ENCODE results near the gene CALU. TPM values are rescaled to one million over a fixed set of nuclear protein-coding genes. Genes with fewer than 3 reads are reported as not detected.

The CALU gene
- 919 and 957 TPM in 2 replicates for total RNA-seq (2014; rRNA removed; shearing (Covaris generic))

- Histone ChIP-seq H3K36me3 (peaks cover 48% of the 10 kb centered on the region), H3K4me3 (peak within 1 kb of the TSS; percentile 78), H3K9me3 (replicated peaks) (no peaks in the 10 kb centered on the region), H3K4me1 (replicated peaks) (peaks cover 53% of the 10 kb centered on the region), H3K27me3 (replicated peaks) (no peaks in the 10 kb centered on the region), H3K27ac (peak within 1 kb of the TSS; percentile 91)
- DNase-seq (ENCODE audit: low read depth in 1 of 2, low spot score in 2 of 2), result peak; percentile 94 to 99
These were observed at the start of gene CALU for GRCh38 chr7:128739048-128739962. Gene CALU, plus strand, starts transcription at chr7:128739359. Its CDS starts 9,225 bp downstream, at chr7:128748584.

GRCh38 chr7:128691227-128691626, 47.9 kb upstream of the CALU start:
- H3K4me3 ChIP-seq, result no peak overlapping the region
- H3K27me3 ChIP-seq (replicated peaks), result no peaks in the 10 kb centered on the region
- no peaks in the 10 kb centered on the region for H3K9me3 ChIP-seq (replicated peaks)
- no peaks in the 10 kb centered on the region for H3K36me3 ChIP-seq
- no peak for DNase-seq (ENCODE audit: low read depth in 1 of 2, low spot score in 2 of 2)
- H3K4me1 ChIP-seq (replicated peaks), result no peaks in the 10 kb centered on the region
- no peak overlapping the region for H3K27ac ChIP-seq

- 0 out of 2 replicates have a peak, but pooled peaks cover 2% of the 10 kb centered on the region for H3K9me3 ChIP-seq (replicated peaks)
- no peaks in the 10 kb centered on the region for H3K36me3 ChIP-seq
- H3K4me3 ChIP-seq, result no peak overlapping the region
- H3K27ac ChIP-seq, result no peak overlapping the region
- H3K4me1 ChIP-seq (replicated peaks), result 0 out of 2 replicates have a peak, but pooled peaks cover 5% of the 10 kb centered on the region
- no peak for DNase-seq (ENCODE audit: low read depth in 1 of 2, low spot score in 2 of 2)
- H3K27me3 ChIP-seq (replicated peaks), result peaks cover 9% of the 10 kb centered on the region
These were observed 46.4 kb upstream of the CALU start for GRCh38 chr7:128692623-128693270.

DNA sequence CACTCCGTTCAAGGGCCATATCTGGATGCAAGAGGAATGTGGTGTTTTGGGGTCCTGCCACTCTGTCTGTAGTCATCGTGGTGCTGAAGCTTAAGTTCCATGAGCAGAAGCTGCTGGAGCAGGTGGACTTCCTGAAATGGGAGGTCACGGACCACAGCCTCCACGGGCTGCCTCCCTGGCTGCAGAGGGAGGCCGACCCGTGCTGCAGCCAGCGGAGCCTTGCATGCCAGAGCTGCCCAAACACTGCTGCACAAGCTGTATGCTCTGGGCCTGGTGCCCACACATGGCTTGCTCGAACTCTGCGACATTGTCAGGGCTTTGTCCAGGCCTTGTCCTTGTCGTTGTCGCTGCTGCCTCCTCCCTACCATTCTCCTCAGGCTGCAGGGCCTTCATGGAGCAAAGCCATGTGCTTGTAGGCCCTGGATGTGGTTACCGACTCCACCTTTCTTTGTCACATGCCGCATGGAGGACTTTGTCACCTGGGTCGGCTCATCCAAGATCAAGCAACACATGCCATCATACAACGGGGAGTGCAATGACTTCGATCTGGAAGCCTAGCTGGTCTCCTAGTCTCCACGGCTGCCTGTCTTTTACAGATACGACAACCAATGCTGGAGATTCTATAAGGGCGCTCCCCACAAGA, 45.7 kb upstream of the CALU start:
- H3K9me3 ChIP-seq (replicated peaks), result 0 out of 2 replicates have a peak, but pooled peaks cover 2% of the 10 kb centered on the region
- no peak for DNase-seq (ENCODE audit: low read depth in 1 of 2, low spot score in 2 of 2)
- 0 out of 2 replicates have a peak, but pooled peaks cover 5% of the 10 kb centered on the region for H3K4me1 ChIP-seq (replicated peaks)
- H3K36me3 ChIP-seq, result no peaks in the 10 kb centered on the region
- H3K4me3 ChIP-seq, result no peak overlapping the region
- peaks cover 9% of the 10 kb centered on the region for H3K27me3 ChIP-seq (replicated peaks)
- H3K27ac ChIP-seq, result no peak overlapping the region

DNA sequence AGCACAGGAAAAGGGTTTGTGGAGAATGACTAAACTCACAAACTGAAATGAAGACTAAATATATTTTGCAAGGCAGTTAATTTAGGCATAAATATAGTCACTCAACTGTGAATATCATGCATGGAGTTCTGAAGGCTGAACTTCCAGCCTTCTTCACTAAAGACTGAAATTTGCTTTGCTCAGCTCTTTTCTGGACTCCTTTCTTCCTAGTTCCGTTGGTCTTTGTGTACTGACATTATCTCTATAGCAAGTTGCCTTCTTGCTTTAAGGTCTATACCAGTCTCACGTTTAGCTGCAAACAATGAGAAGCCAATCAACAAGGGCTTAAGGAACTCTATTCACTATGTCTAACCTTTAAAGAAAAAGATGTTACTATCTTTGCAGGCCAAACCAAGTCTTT, 44.4 kb upstream of the CALU start:
- Histone ChIP-seq H3K4me1 (replicated peaks) (0 out of 2 replicates have a peak, but pooled peaks cover 5% of the 10 kb centered on the region), H3K27ac (no peak overlapping the region), H3K27me3 (replicated peaks) (peaks cover 13% of the 10 kb centered on the region), H3K9me3 (replicated peaks) (0 out of 2 replicates have a peak, but pooled peaks cover 2% of the 10 kb centered on the region), H3K36me3 (no peaks in the 10 kb centered on the region), H3K4me3 (no peak overlapping the region)
- DNase-seq (ENCODE audit: low read depth in 1 of 2, low spot score in 2 of 2), result no peak

DNA sequence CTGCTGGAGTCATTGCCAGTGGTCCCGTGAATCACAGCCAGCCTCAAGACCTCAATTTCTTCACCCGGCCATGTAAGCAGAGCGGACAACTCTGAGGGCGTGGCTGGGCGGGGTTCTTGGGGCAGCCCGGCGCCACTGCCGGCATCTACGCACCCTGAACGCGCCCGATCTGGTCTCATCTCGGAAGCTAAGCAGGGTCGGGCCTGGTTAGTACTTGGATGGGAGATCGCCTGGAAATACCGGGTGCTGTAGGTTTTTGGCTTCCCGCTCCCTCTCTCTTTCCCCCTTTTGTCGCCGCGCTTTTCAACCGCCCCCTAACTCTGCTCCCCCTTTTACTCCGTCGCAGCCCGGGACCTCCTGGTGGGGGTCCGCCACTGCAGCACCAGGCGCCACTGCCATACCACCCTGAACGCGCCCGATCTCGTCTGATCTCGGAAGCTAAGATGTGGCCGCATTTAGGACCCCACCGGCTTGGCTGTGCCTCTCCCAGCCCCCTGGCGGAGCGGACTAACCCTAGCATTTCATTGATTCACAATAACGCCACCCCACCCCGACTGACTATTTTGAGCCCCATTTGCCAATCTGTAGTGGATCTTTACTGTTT, 41.8 kb upstream of the CALU start:
- DNase-seq (ENCODE audit: low read depth in 1 of 2, low spot score in 2 of 2), result peak; percentile 11 to 58
- no peaks in the 10 kb centered on the region for H3K36me3 ChIP-seq
- H3K9me3 ChIP-seq (replicated peaks), result 0 out of 2 replicates have a peak, but pooled peaks cover 2% of the 10 kb centered on the region
- H3K27me3 ChIP-seq (replicated peaks), result peaks cover 16% of the 10 kb centered on the region
- no peak overlapping the region for H3K27ac ChIP-seq
- H3K4me3 ChIP-seq, result peak overlapping the region; percentile 29
- 0 out of 2 replicates have a peak, but pooled peaks cover 5% of the 10 kb centered on the region for H3K4me1 ChIP-seq (replicated peaks)

- DNase-seq (ENCODE audit: low read depth in 1 of 2, low spot score in 2 of 2), result no peak
- H3K9me3 ChIP-seq (replicated peaks), result 0 out of 2 replicates have a peak, but pooled peaks cover 2% of the 10 kb centered on the region
- H3K27me3 ChIP-seq (replicated peaks), result peaks cover 16% of the 10 kb centered on the region
- no peak overlapping the region for H3K27ac ChIP-seq
- H3K4me1 ChIP-seq (replicated peaks), result 0 out of 2 replicates have a peak, but pooled peaks cover 5% of the 10 kb centered on the region
- H3K36me3 ChIP-seq, result no peaks in the 10 kb centered on the region
- no peak overlapping the region for H3K4me3 ChIP-seq
These were observed 39.9 kb upstream of the CALU start for GRCh38 chr7:128699196-128699712.

- Histone ChIP-seq H3K9me3 (replicated peaks) (0 out of 2 replicates have a peak, but pooled peaks cover 2% of the 10 kb centered on the region), H3K27ac (no peak overlapping the region), H3K27me3 (replicated peaks) (peaks cover 16% of the 10 kb centered on the region), H3K36me3 (no peaks in the 10 kb centered on the region), H3K4me3 (no peak overlapping the region), H3K4me1 (replicated peaks) (0 out of 2 replicates have a peak, but pooled peaks cover 5% of the 10 kb centered on the region)
- DNase-seq (ENCODE audit: low read depth in 1 of 2, low spot score in 2 of 2), result no peak
These were observed 39.3 kb upstream of the CALU start for GRCh38 chr7:128699895-128700294.

GRCh38 chr7:128701062-128701785, 37.9 kb upstream of the CALU start:
- Histone ChIP-seq H3K4me1 (replicated peaks) (peaks cover 11% of the 10 kb centered on the region), H3K36me3 (no peaks in the 10 kb centered on the region), H3K4me3 (no peak overlapping the region), H3K27me3 (replicated peaks) (peaks cover 16% of the 10 kb centered on the region), H3K9me3 (replicated peaks) (0 out of 2 replicates have a peak, but pooled peaks cover 2% of the 10 kb centered on the region), H3K27ac (no peak overlapping the region)
- no peak for DNase-seq (ENCODE audit: low read depth in 1 of 2, low spot score in 2 of 2)

DNA sequence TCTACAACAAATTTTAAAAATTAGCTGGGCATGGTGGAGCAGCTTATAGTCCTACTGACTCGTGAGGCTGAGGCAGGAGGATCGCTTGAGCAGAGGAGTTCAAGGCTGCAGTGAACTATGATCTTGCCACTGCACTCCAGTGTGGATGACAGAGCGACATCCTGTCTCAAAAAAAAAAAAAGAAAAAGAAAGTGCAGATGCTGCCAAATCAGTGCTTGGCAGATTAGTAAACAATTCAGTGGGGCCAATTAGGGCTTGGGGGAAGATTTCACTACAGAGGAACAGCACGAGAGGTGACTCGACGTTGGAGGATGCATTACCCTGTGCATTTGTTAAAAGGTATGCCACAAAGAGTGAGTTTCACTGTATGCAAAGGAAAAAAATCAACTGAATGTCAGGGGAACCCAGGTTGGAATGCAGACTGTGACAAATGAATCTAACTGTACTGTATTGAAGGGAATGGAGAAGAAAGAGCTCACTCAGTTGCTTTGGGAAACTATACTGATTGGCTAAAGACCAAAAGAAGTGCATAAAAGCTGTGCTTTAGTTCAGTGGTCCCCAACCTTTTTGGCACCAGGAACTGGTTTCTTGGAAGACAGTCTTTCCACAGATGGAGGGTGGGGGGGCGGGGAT, 35.4 kb upstream of the CALU start:
- Histone ChIP-seq H3K9me3 (replicated peaks) (no peaks in the 10 kb centered on the region), H3K4me3 (no peak overlapping the region), H3K4me1 (replicated peaks) (peaks cover 7% of the 10 kb centered on the region), H3K27me3 (replicated peaks) (peaks cover 7% of the 10 kb centered on the region), H3K36me3 (no peaks in the 10 kb centered on the region), H3K27ac (no peak overlapping the region)
- no peak for DNase-seq (ENCODE audit: low read depth in 1 of 2, low spot score in 2 of 2)

GRCh38 chr7:128705891-128706333, 33.2 kb upstream of the CALU start:
- Histone ChIP-seq H3K4me3 (no peak overlapping the region), H3K9me3 (replicated peaks) (no peaks in the 10 kb centered on the region), H3K27ac (no peak overlapping the region), H3K27me3 (replicated peaks) (no peaks in the 10 kb centered on the region; the same call in 1 of the 2 replicates), H3K4me1 (replicated peaks) (peaks cover 7% of the 10 kb centered on the region), H3K36me3 (no peaks in the 10 kb centered on the region)
- DNase-seq (ENCODE audit: low read depth in 1 of 2, low spot score in 2 of 2), result no peak

GRCh38 chr7:128707752-128708151, 31.4 kb upstream of the CALU start:
- no peak for DNase-seq (ENCODE audit: low read depth in 1 of 2, low spot score in 2 of 2)
- Histone ChIP-seq H3K27me3 (replicated peaks) (no peaks in the 10 kb centered on the region; the same call in 1 of the 2 replicates), H3K36me3 (no peaks in the 10 kb centered on the region)

More at GRCh38 chr7:128707752-128708151, 31.4 kb upstream of the CALU start:
- no peak overlapping the region for H3K27ac ChIP-seq
- no peak overlapping the region for H3K4me3 ChIP-seq
- peaks cover 7% of the 10 kb centered on the region for H3K4me1 ChIP-seq (replicated peaks)
- no peaks in the 10 kb centered on the region for H3K9me3 ChIP-seq (replicated peaks)

All from SJSA1 (cell line).